Stimulated activated CD4-positive, alpha-beta T cell treated with anti-CD3 and anti-CD28 coated beads, Interleukin-4, amount 100 ng/mL, for 4 hours (primary cell): ENCODE data around the gene LRRTM4.
"Not testable (repeated sequence)": the region's sequence is repeated elsewhere in the genome, so short reads cannot be mapped to it uniquely, and the experiment has no call there.

Source experiments
- DNase-seq, 2 experiments: peaks; one replicate each; pipeline ENCODE4 v3.0.0-alpha.2; 2020

LRRTM4 gene

DNA sequence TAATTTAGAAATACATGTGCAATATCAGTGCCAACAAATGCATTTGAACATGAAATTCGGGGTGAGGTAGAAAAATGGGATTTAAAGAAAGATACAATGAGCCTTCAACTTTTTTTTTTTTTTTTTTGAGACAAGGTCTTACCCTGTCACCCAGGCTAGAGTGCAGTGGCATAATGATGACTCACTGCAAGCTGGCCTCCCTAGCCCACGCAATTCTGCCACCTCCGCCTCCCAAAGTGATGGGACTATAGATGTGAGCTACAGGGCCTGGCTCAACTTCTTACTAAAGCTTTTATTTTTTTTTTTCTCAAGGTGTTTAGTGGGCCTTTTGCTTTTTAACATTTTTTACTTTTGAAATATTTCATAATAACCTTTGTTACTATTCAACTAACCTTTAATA, 365.6 kb downstream of the LRRTM4 start:
- no peak for DNase-seq

GRCh38 chr2:77155511-77155910, 366.7 kb downstream of the LRRTM4 start:
- DNase-seq: no peak

DNA sequence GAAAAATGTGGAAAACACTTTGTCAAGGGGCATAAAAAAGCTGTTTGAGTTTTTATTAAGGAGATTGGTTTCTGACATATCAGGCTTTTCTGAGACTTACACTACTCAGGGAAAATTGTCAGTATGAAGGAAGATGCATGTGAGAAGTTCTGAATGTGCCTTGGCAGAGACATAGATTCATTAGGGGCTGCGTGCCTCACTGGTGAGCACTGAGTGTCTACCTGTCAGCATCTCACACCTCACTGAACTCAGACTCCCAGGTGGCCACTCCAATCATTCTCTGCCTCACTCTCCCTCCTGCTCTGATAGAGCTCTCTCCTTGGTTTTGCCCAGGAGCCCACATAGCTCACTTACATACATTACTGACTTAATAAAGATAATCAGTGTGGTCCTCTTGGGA, 372.6 kb downstream of the LRRTM4 start:
- DNase-seq: no peak

DNA sequence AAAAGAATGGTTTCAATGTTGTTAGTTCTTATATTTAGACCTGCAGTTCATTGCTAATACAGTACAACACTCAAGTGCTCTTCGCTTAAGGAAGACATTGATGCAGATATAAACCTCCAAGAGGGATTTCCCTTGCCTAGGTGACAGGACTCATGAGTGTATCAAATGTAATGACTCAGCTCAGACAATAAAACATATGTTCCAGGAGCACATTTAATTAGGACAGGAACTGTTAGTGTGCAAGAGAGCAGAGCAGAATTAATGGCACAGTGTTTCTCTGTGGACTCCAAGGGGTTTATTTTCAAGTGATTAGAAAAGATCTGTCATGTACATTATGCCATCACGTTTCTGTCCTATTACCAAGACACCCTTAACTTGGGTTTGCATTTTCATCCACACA, 375.0 kb downstream of the LRRTM4 start:
- DNase-seq: no peak

- no peak for DNase-seq
These were observed 377.4 kb downstream of the LRRTM4 start for GRCh38 chr2:77144772-77145171.

DNA sequence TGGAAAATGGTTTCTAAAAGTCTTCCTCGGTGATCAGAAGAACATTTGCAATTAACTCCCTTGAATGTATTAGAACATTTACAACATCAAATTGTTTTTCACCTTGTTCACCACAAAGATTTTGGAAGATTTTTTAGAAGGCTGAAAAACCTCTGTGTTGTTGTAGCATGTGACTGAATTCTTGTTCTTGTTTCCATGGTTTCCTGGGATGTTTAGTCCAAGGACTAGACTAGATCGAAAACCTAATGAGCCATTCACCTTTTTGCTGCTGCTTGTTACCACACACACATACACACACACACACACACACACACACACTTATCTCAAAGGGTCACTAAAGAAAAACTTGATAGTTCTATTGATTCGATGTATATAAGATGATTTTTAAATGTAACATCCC, 380.0 kb downstream of the LRRTM4 start:
- no peak for DNase-seq

DNA sequence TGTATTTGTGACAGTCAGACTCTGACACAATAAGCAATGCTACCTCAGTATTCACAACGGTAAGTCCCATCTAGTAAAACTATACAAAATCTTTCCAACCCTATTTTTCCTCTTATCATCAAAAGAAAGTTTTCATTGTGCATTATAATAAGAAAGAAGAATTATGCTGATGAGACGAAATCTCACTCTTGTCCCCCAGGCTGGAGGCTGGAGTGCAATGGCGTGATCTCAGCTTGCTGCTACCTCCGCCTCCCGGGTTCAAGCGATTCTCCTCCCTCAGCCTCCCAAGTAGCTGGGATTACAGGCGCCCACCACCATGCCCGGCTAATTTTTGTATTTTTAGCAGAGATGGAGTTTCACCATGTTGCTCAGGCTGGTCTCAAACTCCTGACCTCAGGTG, 393.7 kb downstream of the LRRTM4 start:
- DNase-seq: not testable (repeated sequence)

GRCh38 chr2:77127345-77127744, 394.8 kb downstream of the LRRTM4 start:
- no peak for DNase-seq

DNA sequence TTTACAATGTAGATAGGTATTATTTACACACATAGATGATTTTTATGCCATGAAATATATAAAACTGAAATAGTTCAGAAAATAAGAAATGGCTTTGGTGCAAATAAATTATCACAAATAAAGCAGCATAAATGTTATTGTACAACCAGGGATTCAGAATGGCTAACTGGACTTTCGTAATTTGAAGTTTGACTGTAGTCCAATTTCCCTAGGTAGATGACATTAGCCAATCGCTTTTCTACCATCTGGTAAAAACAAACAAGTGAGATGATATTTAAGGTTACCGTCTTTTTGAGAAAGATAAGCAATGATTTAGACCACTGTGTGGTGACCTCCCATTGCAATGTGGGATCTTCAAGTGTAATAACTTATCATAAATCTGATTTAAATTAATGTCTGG, 400.7 kb downstream of the LRRTM4 start:
- DNase-seq: no peak

DNA sequence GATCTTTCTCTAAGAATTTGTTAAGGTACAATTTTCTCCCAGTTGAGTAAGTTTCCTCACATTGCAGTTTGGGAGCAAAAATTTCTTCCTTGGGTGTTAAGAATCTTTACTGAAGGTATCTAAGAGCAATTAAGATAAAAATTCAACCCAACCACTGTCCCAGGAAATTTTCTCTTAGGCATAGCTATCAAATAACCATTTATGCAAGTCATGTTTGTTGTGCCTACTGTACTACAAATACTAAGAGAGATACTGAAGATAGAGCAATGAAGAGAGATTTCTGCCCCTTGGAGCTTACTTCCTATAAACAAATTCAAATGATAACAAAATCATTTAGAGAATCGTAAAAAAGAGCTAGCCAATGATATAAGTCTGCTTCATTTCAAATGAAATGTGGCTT, 402.8 kb downstream of the LRRTM4 start:
- no peak for DNase-seq

DNA sequence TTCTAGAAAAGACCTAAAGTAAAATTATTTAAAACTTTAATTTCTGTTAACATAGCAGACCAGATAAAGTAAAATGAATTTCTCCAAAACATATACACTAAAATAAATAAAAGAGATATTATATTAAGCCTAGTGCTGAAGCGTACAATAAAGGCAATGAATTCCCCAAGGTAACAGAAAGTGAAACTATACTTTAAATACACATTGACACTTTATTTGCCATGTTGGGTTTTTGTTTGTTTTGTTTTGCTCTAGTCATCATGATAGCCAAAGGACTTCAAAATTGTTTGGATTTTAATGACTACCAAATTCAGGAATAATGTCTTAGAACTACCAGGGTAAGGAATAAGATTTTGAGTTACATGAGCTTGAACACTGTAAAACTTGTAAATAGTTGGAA, 413.3 kb downstream of the LRRTM4 start:
- DNase-seq: no peak

- no peak for DNase-seq
These were observed 417.2 kb downstream of the LRRTM4 start for GRCh38 chr2:77105008-77105407.

DNA sequence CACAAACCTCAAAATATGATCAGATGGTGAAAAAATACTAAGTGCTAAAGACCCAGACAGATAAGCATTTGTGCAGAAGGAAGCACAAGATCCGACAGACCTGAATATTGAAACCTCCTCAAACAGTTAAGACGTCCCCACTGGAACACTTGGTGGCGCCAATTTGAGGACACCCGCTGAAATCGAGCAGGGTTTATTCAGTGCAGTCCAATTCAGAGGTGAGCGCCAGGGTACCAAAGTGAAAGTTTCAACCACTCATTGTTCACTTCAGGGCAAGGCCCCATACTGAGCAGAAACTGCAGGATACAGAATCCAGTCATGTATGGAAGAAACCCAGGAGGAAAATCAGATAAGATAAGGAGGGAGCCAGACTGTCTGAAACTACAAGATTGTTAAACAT, 417.6 kb downstream of the LRRTM4 start:
- DNase-seq: no peak

DNA sequence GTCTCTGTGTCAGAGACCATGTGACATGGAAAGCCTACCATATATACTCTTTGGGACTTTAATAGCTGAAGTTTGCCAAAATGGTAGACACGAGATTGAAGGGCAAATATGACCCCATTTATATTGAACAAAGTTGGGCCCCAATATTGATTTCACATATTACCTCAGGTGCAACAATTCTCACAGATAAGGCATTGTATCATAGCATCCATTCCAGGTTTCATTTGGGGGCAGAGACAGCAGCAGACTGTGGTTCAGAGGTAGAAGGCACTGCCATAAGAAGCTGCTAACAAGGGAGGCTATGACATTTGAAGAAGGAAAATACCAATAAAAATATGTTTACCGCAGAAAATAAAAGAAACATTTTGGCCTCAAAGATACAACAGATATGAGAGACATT, 419.2 kb downstream of the LRRTM4 start:
- no peak for DNase-seq

GRCh38 chr2:77101796-77102452, 420.3 kb downstream of the LRRTM4 start:
- DNase-seq: no peak

- DNase-seq: no peak
These were observed 422.2 kb downstream of the LRRTM4 start for GRCh38 chr2:77099961-77100360.

DNA sequence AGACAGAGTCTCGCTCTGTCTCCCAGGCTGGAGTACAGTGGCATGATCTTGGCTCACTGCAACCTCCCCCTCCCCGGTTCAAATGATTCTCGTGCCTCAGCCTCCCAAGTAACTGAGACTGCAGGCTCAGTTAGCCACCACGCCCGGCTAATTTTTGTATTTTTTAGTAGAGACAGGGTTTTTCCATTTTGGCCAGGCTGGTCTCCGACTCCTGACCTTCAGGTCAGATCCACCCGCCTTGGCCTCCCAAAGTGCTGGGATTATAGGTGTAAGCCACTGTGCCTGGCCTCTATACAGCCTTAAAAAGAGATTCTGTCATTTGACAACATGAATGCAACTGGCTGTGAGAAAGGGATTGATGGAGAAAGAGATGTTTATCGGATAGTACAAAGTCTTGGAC, 426.7 kb downstream of the LRRTM4 start:
- not testable (repeated sequence) for DNase-seq

DNA sequence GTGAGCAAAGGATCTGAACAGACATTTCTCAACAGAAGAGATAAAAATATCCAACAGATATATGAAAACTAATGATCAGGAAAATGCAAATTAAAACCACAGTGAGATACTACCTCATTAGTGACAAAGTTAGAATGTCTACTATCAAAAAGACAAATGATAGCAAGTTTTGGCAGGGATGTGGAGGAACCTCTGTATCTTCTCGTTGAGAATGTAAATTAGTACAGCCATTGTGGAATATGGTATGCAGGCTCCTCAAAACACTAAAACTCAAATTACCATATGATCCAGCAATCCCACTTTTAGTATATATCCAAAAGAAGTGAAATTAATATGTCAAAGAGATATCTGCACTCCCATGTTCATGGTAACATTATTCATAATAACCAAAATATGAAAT, 427.1 kb downstream of the LRRTM4 start:
- no peak for DNase-seq

GRCh38 chr2:77088424-77088823, 433.8 kb downstream of the LRRTM4 start:
- DNase-seq: not testable (repeated sequence)

- no peak for DNase-seq
These were observed 434.2 kb downstream of the LRRTM4 start for GRCh38 chr2:77087987-77088414.

GRCh38 chr2:77086478-77086877, 435.7 kb downstream of the LRRTM4 start:
- DNase-seq: no peak

DNA sequence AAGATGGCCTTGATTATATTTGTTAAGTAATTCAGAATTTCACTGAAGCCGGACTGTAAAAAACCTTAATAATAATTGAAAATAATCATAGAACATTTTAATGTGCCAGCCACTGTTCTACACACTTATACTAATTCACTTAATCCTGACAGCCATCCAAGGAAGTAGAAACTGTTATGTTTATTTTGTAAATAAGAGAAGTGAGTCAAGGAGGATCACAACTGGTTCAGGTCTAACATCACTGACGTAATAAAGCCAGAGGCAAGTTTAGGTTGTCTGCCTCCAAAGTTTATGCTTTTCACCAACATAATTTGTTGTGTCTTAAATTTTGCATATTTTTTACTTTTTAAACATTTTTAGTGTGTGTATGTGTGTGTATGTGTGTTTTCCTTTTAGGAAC, 436.1 kb downstream of the LRRTM4 start:
- no peak for DNase-seq

DNA sequence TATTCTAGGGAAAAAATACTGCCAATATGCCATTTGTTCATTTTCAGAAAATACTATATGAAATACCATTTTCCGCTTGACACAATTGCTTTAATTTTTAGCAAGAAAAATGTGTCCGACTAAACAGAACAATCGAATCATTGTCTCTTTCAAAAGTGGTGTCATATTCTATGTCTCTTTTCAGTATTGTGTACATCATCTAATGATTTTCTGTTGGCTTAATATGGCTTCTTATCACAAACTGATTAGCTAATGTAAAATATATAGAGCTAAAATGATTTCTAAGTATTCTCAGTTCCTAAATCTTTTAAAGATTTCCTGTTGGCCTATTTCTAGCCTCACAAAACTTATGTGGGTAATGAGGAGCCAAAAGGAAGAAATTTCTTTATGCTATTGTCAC, 436.6 kb downstream of the LRRTM4 start:
- DNase-seq: no peak

DNA sequence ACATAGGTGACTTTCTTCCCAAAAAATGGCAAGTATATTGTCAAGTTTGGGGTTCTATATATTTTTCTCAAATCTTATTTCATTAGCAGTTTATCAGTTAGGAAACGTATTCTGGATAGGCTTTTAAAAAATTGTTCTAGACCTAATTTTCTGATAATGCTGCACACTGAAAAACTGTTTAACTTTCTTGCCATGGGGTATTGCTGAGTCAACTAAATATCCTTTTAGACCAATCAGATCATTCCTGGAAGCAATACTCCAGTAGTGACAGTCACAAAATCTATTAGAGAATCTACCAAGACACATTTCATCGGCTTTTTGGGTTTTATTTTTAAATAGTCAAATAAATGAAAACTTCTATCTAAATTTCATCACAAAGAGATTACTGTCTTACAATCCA, 440.6 kb downstream of the LRRTM4 start:
- DNase-seq: no peak

GRCh38 chr2:77064324-77064723, 457.9 kb downstream of the LRRTM4 start:
- DNase-seq: no peak

- DNase-seq: no peak
These were observed 467.2 kb downstream of the LRRTM4 start for GRCh38 chr2:77054938-77055337.
